ENCODE data around the gene CNTN5. TPM values are rescaled to one million over a fixed set of nuclear protein-coding genes. Genes with fewer than 3 reads are reported as not detected.

The CNTN5 gene
- total RNA-seq, 1 experiment from 2014 or later: not detected

DNA sequence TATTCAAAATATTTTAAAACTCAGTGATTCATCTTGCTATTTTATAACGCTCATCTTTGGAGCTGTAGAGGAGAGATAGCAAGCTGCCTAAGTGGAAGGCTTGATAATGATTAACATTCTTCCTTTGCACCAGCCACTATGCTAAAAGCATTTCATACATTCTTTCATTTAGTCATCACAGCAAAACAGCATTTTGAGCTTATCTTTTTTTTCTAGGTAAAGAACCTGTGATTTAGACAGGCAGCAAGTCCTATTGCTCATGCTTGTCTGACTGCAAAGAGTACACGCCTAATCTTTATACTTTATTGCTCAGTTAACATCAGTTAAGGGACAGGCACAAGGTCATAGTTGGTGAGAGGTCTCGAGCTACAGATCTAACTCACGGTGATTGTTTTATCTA lies 953.2 kb downstream of the CNTN5 start:
- no peak overlapping the region for H3K27ac Mint-ChIP-seq
- H3K27me3 Mint-ChIP-seq (ENCODE audit: low read depth): no peaks in the 10 kb centered on the region
- Histone ChIP-seq H3K23ac (ENCODE audit: insufficient read length, low read depth, low read length) (no peak overlapping the region), H2AFZ (ENCODE audit: low read length) (no peak overlapping the region), H3K27ac (ENCODE audit: insufficient read length, low read depth, low read length) (no peak overlapping the region), H3K56ac (ENCODE audit: insufficient read length, low read depth, low read length) (no peak overlapping the region), H4K8ac (replicated peaks; ENCODE audit: insufficient read length, low read depth, low read length) (no peak overlapping the region), H4K20me1 (ENCODE audit: control insufficient read depth, insufficient read depth, insufficient read length) (no peaks in the 10 kb centered on the region), H3K9me3 (ENCODE audit: control insufficient read depth, low read depth, low read length) (no peaks in the 10 kb centered on the region), H3K4ac (ENCODE audit: low read depth, low read length) (no peak overlapping the region), H2BK120ac (ENCODE audit: low read depth, low read length, poor library complexity, severe bottlenecking) (no peak overlapping the region), H2BK15ac (ENCODE audit: low read depth, low read length) (no peak overlapping the region), H3K27me3 (ENCODE audit: insufficient read depth, low read length) (no peaks in the 10 kb centered on the region), H2AK5ac (ENCODE audit: insufficient read length, low read length) (no peak overlapping the region), H2BK5ac (ENCODE audit: insufficient read length, low read length) (no peak overlapping the region), H3K79me2 (ENCODE audit: insufficient read depth, low read length) (no peaks in the 10 kb centered on the region), H3K9ac (ENCODE audit: extremely low read depth, insufficient read length, low read length) (no peak overlapping the region), H3T11ph (ENCODE audit: low read length) (no peak overlapping the region), H4K5ac (ENCODE audit: insufficient read length, low read depth, low read length) (no peak overlapping the region), H3K18ac (ENCODE audit: insufficient read length, low read depth, low read length) (no peak overlapping the region), H4K91ac (ENCODE audit: insufficient read length, low read depth, low read length) (no peak overlapping the region), H3K14ac (ENCODE audit: insufficient read depth, low read length) (no peak overlapping the region), H3K23me2 (ENCODE audit: insufficient read length, low read depth, low read length, poor library complexity, severe bottlenecking) (no peaks in the 10 kb centered on the region), H3K4me1 (ENCODE audit: insufficient read depth, low read length) (no peaks in the 10 kb centered on the region), H2BK12ac (ENCODE audit: insufficient read length, low read depth, low read length) (no peak overlapping the region), H3K79me1 (ENCODE audit: insufficient read depth, low read depth, low read length, poor library complexity, severe bottlenecking) (no peaks in the 10 kb centered on the region), H3K4me2 (ENCODE audit: insufficient read depth, insufficient read length, low read length) (no peak overlapping the region), H2BK20ac (ENCODE audit: low read depth, low read length, poor library complexity, severe bottlenecking) (no peak overlapping the region)
- H3K4me3 Mint-ChIP-seq: no peak overlapping the region
- no CpG with 5 or more reads among the region's 4 CpGs for WGBS (ENCODE audit: extremely low coverage, insufficient read length, low lambda C conversion rate)
- no peak for DNase-seq
- no peaks in the 10 kb centered on the region; a peak in 1 of 5 replicates for H3K9me3 Mint-ChIP-seq
- no peaks in the 10 kb centered on the region for H3K36me3 Mint-ChIP-seq (ENCODE audit: insufficient read depth in 1 of 3, low read depth in 3 of 3)
- TF ChIP-seq, protein P1, sequence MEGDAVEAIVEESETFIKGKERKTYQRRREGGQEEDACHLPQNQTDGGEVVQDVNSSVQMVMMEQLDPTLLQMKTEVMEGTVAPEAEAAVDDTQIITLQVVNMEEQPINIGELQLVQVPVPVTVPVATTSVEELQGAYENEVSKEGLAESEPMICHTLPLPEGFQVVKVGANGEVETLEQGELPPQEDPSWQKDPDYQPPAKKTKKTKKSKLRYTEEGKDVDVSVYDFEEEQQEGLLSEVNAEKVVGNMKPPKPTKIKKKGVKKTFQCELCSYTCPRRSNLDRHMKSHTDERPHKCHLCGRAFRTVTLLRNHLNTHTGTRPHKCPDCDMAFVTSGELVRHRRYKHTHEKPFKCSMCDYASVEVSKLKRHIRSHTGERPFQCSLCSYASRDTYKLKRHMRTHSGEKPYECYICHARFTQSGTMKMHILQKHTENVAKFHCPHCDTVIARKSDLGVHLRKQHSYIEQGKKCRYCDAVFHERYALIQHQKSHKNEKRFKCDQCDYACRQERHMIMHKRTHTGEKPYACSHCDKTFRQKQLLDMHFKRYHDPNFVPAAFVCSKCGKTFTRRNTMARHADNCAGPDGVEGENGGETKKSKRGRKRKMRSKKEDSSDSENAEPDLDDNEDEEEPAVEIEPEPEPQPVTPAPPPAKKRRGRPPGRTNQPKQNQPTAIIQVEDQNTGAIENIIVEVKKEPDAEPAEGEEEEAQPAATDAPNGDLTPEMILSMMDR (conservative IDR thresholded peaks at IDR 0.05): no peak
- H3K4me1 Mint-ChIP-seq: peaks cover 4 to 5% of the 10 kb centered on the region in 2 experiments
